Fibroblast of upper back skin (primary cell): ENCODE measurements around the gene PPP4R3B.

Source experiments
- DNase-seq: peaks from one replicate; pipeline ENCODE4 v3.0.0-alpha.2; 2013

The PPP4R3B gene

DNA sequence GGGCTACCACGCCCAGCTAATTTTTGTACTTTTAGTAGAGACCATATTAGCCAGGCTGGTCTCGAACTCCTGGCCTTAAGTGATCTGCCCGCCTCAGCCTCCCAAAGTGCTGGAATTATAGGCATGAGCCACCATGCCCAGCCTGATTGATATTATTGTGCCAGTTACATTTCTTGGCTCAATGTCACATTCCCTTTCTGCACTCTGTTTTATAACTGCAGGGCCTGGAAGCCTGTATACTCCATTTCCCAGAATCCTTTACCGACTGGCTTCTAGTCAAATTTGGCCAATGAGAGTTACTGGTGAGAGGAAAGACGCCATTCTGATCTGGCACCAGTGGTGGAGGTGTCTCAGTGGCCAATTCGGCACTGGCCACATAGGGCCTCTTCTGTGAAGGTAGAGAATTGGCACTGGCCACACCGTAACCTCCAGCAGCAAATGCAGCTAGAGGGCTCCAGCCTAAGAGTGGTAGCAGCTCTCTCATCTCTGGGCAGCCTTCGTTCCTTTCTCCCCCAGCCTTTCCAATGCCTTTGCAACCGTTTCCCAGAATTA, 114.8 kb downstream of the PPP4R3B start:
- no peak for DNase-seq

- DNase-seq = peak; percentile 49
These were observed 117.4 kb downstream of the PPP4R3B start for GRCh38 chr2:55500025-55500424.

- DNase-seq = no peak
These were observed 118.8 kb downstream of the PPP4R3B start for GRCh38 chr2:55498582-55498981.
